ENCODE data around the gene ESR1.

Gene ESR1

DNA sequence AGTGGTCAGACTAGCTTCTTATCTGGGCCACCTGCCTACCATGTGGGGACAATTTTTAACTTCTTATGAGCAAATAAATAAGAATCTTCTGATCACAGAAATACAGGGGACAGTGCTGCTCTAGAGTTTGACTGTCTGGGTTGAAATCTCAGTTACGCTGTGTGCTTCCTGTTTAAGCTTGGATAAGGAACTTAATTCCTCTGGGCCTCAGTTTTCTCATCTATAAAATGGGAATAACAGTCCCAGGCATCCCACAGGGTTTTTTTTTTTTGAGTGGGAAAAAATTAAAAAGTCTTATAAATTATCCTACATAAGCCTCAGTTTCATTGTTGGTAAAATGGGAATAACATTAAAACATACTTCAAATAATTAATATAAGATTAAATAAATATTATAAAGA, 340.9 kb downstream of the ESR1 start:
- Histone ChIP-seq H3K36me3 (ENCODE audit: control insufficient read depth in 5 of 5, insufficient read depth in 5 of 5, low read length in 5 of 5) (peaks cover 13 to 85% (median 60%) of the 10 kb centered on the region in 5 donors), H3K4me3 (ENCODE audit: low read depth in 1 of 5, low read length in 5 of 5) (no peak overlapping the region), H3K9ac (ENCODE audit: low read length in 5 of 5) (no peak overlapping the region), H3K27me3 (ENCODE audit: control insufficient read depth in 5 of 5, insufficient read depth in 4 of 5, low read length in 5 of 5) (no peaks in the 10 kb centered on the region), H3K27ac (ENCODE audit: low read depth, low read length) (no peak overlapping the region), H3K9me3 (ENCODE audit: control insufficient read depth in 5 of 5, low read length in 5 of 5) (no peaks in the 10 kb centered on the region), H3K4me1 (ENCODE audit: control insufficient read depth in 5 of 5, insufficient read depth in 5 of 5, low read length in 5 of 5) (peaks cover 2 to 12% (median 8%) of the 10 kb centered on the region in 5 donors)

DNA sequence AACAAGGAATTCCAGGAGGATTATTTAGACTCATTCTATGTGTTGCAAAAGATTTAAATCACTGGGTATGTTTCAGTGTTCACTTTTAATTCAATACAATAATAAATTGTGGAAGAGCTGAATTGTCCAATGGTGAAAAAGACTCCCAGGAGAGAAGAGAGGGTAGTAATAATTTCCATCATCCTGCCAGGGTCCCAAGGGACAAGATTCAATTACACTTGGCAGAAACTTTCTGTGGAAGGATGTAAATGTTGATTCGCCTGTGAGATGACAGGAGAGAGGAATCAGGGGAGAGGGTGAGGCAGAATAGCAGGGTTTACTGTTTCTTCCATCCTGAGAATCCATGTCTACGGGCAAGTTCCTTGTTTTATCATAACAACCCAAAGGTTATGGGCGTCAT, 342.7 kb downstream of the ESR1 start:
- Histone ChIP-seq H3K36me3 (ENCODE audit: control insufficient read depth in 5 of 5, insufficient read depth in 5 of 5, low read length in 5 of 5) (peaks cover 23 to 83% (median 65%) of the 10 kb centered on the region in 5 donors), H3K27ac (ENCODE audit: low read depth, low read length) (peak overlapping the region; percentile 55), H3K9ac (ENCODE audit: low read length in 5 of 5) (no peak overlapping the region), H3K4me1 (ENCODE audit: control insufficient read depth in 5 of 5, insufficient read depth in 5 of 5, low read length in 5 of 5) (peaks cover 2 to 12% (median 8%) of the 10 kb centered on the region in 5 donors), H3K27me3 (ENCODE audit: control insufficient read depth in 5 of 5, insufficient read depth in 4 of 5, low read length in 5 of 5) (no peaks in the 10 kb centered on the region), H3K9me3 (ENCODE audit: control insufficient read depth in 5 of 5, low read length in 5 of 5) (no peaks in the 10 kb centered on the region), H3K4me3 (ENCODE audit: low read depth in 1 of 5, low read length in 5 of 5) (no peak overlapping the region)

DNA sequence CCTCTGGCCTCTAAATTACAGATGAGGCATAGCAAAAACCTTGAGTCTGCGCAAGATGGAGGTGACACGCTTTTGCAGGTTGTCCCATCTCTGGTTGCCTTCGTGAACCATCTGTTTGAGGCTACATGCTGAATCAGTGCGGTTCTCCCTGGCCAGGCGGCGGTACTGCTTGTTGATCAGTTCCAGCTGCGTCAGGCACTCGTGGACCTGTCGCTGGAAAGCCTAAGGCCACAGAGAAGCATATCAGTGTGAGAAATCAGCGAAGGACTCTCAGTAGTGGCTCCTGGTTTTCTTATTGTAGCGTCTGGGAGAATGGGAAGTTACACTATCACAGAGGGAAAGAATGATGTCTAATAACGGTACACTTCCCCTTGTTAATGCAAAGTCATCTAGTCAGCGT, 344.4 kb downstream of the ESR1 start:
- Histone ChIP-seq H3K4me1 (ENCODE audit: control insufficient read depth in 5 of 5, insufficient read depth in 5 of 5, low read length in 5 of 5) (peaks cover 0 to 12% (median 8%) of the 10 kb centered on the region in 5 donors), H3K27me3 (ENCODE audit: control insufficient read depth in 5 of 5, insufficient read depth in 4 of 5, low read length in 5 of 5) (no peaks in the 10 kb centered on the region), H3K27ac (ENCODE audit: low read depth, low read length) (no peak overlapping the region), H3K4me3 (ENCODE audit: low read depth in 1 of 5, low read length in 5 of 5) (no peak overlapping the region), H3K9me3 (ENCODE audit: control insufficient read depth in 5 of 5, low read length in 5 of 5) (no peaks in the 10 kb centered on the region), H3K9ac (ENCODE audit: low read length in 5 of 5) (no peak overlapping the region), H3K36me3 (ENCODE audit: control insufficient read depth in 5 of 5, insufficient read depth in 5 of 5, low read length in 5 of 5) (peaks cover 33 to 86% (median 66%) of the 10 kb centered on the region in 5 donors)

DNA sequence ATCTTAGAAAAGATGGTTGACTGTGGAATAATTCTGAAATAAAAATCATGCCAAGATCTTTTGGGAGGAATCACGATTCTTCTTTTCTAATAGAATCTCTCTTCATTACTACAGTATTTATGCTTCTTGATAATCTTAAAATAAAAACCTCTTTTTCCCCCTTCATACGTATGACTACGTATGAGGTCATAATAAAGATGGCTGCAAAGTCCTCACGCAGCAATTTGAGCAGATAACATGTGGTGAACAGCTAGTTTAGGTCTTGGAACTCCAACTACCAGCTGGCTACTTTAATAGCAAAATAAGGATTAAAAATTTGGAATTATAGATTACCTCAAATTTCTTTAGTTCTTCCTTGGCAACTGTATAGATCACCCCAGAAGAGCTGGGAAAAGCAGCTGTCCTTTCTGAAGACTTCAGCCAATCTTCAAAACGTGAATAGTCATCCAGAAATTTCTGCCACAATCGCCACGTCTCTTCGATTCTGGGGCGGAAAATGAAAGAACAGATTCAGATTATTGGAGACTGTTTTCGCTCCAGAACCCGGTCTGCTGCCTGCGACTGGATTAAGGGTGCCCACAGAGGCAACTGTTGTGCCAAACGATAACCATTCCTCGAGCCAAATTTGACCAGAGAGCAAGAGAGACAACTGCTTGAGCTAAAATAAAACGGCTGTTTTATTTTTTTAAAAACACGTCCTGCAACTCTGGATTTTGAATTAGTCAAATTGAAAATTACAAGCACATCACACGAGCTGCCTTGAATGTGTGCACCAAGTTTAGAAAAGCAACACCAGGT, 347.3 kb downstream of the ESR1 start:
- Histone ChIP-seq H3K4me3 (ENCODE audit: low read depth in 1 of 5, low read length in 5 of 5) (no peak overlapping the region), H3K27me3 (ENCODE audit: control insufficient read depth in 5 of 5, insufficient read depth in 4 of 5, low read length in 5 of 5) (no peaks in the 10 kb centered on the region), H3K9me3 (ENCODE audit: control insufficient read depth in 5 of 5, low read length in 5 of 5) (no peaks in the 10 kb centered on the region), H3K36me3 (ENCODE audit: control insufficient read depth in 5 of 5, insufficient read depth in 5 of 5, low read length in 5 of 5) (peaks cover 24 to 62% (median 42%) of the 10 kb centered on the region in 5 donors), H3K4me1 (ENCODE audit: control insufficient read depth in 5 of 5, insufficient read depth in 5 of 5, low read length in 5 of 5) (peaks cover 0 to 12% (median 8%) of the 10 kb centered on the region in 5 donors), H3K9ac (ENCODE audit: low read length in 5 of 5) (no peak overlapping the region), H3K27ac (ENCODE audit: low read depth, low read length) (no peak overlapping the region)

DNA sequence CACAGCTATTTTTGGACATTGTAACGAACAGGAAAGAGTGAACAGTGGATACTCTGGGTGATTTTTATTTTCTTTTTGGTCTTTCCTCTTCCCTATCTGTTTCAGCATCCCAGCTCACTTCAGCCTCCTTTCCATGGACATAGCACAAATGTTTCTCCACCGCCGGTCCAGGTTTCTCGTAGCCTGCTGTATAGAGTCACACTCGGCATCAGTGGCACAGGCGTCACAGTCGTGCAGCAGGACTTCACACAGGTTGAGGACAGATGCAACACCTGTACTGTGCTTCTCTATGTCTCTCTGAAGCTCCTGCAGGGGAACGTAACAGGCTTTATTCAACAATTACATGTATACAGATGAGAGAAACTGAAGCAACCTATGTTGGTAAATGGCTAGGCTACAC, 348.3 kb downstream of the ESR1 start:
- H3K9ac ChIP-seq (ENCODE audit: low read length in 5 of 5): no peak overlapping the region
- H3K4me1 ChIP-seq (ENCODE audit: control insufficient read depth in 5 of 5, insufficient read depth in 5 of 5, low read length in 5 of 5): peaks cover 0 to 6% (median 2%) of the 10 kb centered on the region in 5 donors
- H3K36me3 ChIP-seq (ENCODE audit: control insufficient read depth in 5 of 5, insufficient read depth in 5 of 5, low read length in 5 of 5): peaks cover 20 to 60% (median 41%) of the 10 kb centered on the region in 5 donors
- H3K27ac ChIP-seq (ENCODE audit: low read depth, low read length): no peak overlapping the region
- no peaks in the 10 kb centered on the region for H3K9me3 ChIP-seq (ENCODE audit: control insufficient read depth in 5 of 5, low read length in 5 of 5)
- no peaks in the 10 kb centered on the region for H3K27me3 ChIP-seq (ENCODE audit: control insufficient read depth in 5 of 5, insufficient read depth in 4 of 5, low read length in 5 of 5)
- no peak overlapping the region for H3K4me3 ChIP-seq (ENCODE audit: low read depth in 1 of 5, low read length in 5 of 5)

DNA sequence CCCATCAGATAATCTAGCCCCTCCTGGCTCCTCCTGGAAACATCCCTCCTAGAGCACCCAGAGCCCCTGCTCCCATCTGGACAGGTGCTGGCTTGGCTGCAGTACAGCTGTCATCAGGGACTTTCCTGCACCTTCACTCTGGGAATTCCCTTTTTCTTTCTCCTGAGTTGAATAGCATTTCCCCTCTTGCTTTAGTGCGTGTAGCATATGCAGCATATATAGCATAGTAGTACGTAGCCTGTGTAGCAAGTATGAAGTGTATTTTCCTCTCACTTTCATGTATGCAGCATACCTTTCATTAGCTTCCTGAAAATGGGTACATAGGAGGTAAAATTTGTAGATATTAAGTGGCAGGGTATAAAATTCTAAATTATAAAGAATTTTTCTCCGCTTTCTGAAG, 352.9 kb downstream of the ESR1 start:
- no peak overlapping the region for H3K27ac ChIP-seq (ENCODE audit: low read depth, low read length)

DNA sequence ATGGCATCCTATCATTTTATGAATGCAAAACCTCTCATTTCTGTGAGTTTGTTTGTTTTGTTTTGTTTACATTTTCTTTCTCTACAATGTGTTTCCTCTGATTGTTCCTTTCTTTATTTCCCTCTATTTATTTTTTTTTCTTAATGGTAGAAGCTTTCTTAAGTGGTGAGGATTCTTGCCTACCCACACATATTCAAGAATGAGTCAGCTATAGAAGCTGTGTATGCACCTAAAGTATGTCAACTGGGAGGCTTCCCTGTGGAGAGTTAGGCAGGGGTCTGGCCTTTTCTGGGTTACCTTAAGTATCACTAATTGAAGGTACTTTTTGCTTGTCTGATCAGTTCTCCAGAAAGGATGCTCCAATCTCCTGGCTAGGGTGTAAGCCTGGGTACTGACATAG, 354.0 kb downstream of the ESR1 start:
- Histone ChIP-seq H3K27ac (ENCODE audit: low read depth, low read length) (no peak overlapping the region), H3K27me3 (ENCODE audit: control insufficient read depth in 5 of 5, insufficient read depth in 4 of 5, low read length in 5 of 5) (no peaks in the 10 kb centered on the region), H3K9me3 (ENCODE audit: control insufficient read depth in 5 of 5, low read length in 5 of 5) (no peaks in the 10 kb centered on the region), H3K4me3 (ENCODE audit: low read depth in 1 of 5, low read length in 5 of 5) (no peak overlapping the region), H3K9ac (ENCODE audit: low read length in 5 of 5) (no peak overlapping the region), H3K36me3 (ENCODE audit: control insufficient read depth in 5 of 5, insufficient read depth in 5 of 5, low read length in 5 of 5) (peaks cover 9 to 41% (median 23%) of the 10 kb centered on the region in 5 donors), H3K4me1 (ENCODE audit: control insufficient read depth in 5 of 5, insufficient read depth in 5 of 5, low read length in 5 of 5) (no peaks in the 10 kb centered on the region)

More for the DNA sequence above, 352.9 kb downstream of the ESR1 start:
- Histone ChIP-seq H3K4me3 (ENCODE audit: low read depth in 1 of 5, low read length in 5 of 5) (no peak overlapping the region), H3K4me1 (ENCODE audit: control insufficient read depth in 5 of 5, insufficient read depth in 5 of 5, low read length in 5 of 5) (no peaks in the 10 kb centered on the region), H3K9ac (ENCODE audit: low read length in 5 of 5) (no peak overlapping the region), H3K9me3 (ENCODE audit: control insufficient read depth in 5 of 5, low read length in 5 of 5) (no peaks in the 10 kb centered on the region), H3K36me3 (ENCODE audit: control insufficient read depth in 5 of 5, insufficient read depth in 5 of 5, low read length in 5 of 5) (peaks cover 15 to 45% (median 26%) of the 10 kb centered on the region in 5 donors), H3K27me3 (ENCODE audit: control insufficient read depth in 5 of 5, insufficient read depth in 4 of 5, low read length in 5 of 5) (no peaks in the 10 kb centered on the region)

DNA sequence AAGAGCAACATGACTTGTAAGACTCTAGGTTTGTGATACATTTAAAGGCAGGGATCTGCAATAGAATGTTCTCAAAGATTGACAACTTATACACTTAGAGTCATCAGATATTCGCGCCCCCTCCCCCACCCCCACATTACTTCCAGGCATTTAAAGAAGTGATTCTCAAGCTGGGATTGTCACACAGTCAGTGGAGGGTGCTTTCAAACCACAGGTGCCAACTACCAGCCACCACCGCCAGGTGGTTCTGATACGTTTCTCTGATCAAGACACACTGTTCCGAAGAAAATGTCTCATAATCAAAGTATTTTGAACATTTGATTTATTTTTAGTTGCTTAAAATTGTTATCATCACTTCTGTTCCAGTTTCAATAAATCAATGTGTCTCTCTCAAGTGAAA, 357.5 kb downstream of the ESR1 start:
- Histone ChIP-seq H3K36me3 (ENCODE audit: control insufficient read depth in 5 of 5, insufficient read depth in 5 of 5, low read length in 5 of 5) (peaks cover 13 to 43% (median 21%) of the 10 kb centered on the region in 5 donors), H3K27ac (ENCODE audit: low read depth, low read length) (no peak overlapping the region)

DNA sequence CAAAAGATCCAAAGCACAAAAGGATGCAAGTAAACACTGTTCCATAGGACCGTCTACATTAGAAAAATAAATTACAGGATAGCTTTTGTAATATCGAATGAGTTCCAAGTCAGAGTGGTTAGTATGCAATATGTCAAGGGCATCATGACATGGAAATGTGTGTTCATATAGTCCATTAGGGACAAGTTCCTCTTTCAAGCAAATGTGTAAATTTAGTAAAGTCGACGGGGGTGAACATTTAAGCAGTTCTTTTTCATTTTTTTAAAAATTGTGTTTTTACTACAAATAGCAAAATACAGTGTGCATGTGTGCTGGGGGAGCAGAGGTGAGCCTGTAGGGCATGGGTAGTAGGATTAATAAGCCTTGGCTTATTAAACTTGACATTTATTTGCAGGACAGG, 359.0 kb downstream of the ESR1 start:
- Histone ChIP-seq H3K36me3 (ENCODE audit: control insufficient read depth in 5 of 5, insufficient read depth in 5 of 5, low read length in 5 of 5) (peaks cover 13 to 50% (median 32%) of the 10 kb centered on the region in 5 donors), H3K4me1 (ENCODE audit: control insufficient read depth in 5 of 5, insufficient read depth in 5 of 5, low read length in 5 of 5) (no peaks in the 10 kb centered on the region), H3K9me3 (ENCODE audit: control insufficient read depth in 5 of 5, low read length in 5 of 5) (no peaks in the 10 kb centered on the region), H3K27ac (ENCODE audit: low read depth, low read length) (no peak overlapping the region), H3K4me3 (ENCODE audit: low read depth in 1 of 5, low read length in 5 of 5) (no peak overlapping the region), H3K27me3 (ENCODE audit: control insufficient read depth in 5 of 5, insufficient read depth in 4 of 5, low read length in 5 of 5) (no peaks in the 10 kb centered on the region), H3K9ac (ENCODE audit: low read length in 5 of 5) (no peak overlapping the region)

More for the DNA sequence above, 357.5 kb downstream of the ESR1 start:
- Histone ChIP-seq H3K27me3 (ENCODE audit: control insufficient read depth in 5 of 5, insufficient read depth in 4 of 5, low read length in 5 of 5) (no peaks in the 10 kb centered on the region), H3K9ac (ENCODE audit: low read length in 5 of 5) (no peak overlapping the region), H3K4me1 (ENCODE audit: control insufficient read depth in 5 of 5, insufficient read depth in 5 of 5, low read length in 5 of 5) (no peaks in the 10 kb centered on the region), H3K4me3 (ENCODE audit: low read depth in 1 of 5, low read length in 5 of 5) (no peak overlapping the region), H3K9me3 (ENCODE audit: control insufficient read depth in 5 of 5, low read length in 5 of 5) (no peaks in the 10 kb centered on the region)

DNA sequence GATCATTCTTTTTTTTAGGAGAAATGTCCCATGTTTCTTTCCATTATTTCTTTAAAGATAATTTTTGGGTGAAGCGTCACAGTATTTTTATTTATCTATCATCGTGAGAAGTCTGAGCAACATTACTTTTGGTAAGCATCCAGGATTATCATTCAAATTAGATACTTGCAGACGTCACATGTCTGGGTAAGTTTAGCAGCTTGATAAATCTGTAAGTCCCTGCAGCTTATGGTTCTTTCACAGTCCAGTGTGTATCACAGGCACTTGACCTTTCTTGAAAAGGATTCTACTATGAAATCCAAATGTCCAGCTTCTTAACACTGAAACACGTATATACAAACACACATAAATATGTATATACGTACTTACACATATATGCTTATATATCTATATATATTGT, 359.4 kb downstream of the ESR1 start:
- H3K9me3 ChIP-seq (ENCODE audit: control insufficient read depth in 5 of 5, low read length in 5 of 5): no peaks in the 10 kb centered on the region
- H3K27me3 ChIP-seq (ENCODE audit: control insufficient read depth in 5 of 5, insufficient read depth in 4 of 5, low read length in 5 of 5): no peaks in the 10 kb centered on the region
- no peaks in the 10 kb centered on the region for H3K4me1 ChIP-seq (ENCODE audit: control insufficient read depth in 5 of 5, insufficient read depth in 5 of 5, low read length in 5 of 5)
- H3K4me3 ChIP-seq (ENCODE audit: low read depth in 1 of 5, low read length in 5 of 5): no peak overlapping the region
- no peak overlapping the region for H3K9ac ChIP-seq (ENCODE audit: low read length in 5 of 5)
- H3K27ac ChIP-seq (ENCODE audit: low read depth, low read length): no peak overlapping the region
- H3K36me3 ChIP-seq (ENCODE audit: control insufficient read depth in 5 of 5, insufficient read depth in 5 of 5, low read length in 5 of 5): peaks cover 12 to 50% (median 30%) of the 10 kb centered on the region in 5 donors

All from subcutaneous abdominal adipose tissue (tissue), 5 donors.